NCI-H187 treated with DMSO at 0.1 percent for 48 hours (cell line): ENCODE data around the gene ANO10.
"Not testable (repeated sequence)": the region's sequence is repeated elsewhere in the genome, so short reads cannot be mapped to it uniquely, and the experiment has no call there.

Experiments
- DNase-seq: peaks from one replicate; lab custom pipeline; 2025; lab: John Stamatoyannopoulos, UW

Gene ANO10

DNA sequence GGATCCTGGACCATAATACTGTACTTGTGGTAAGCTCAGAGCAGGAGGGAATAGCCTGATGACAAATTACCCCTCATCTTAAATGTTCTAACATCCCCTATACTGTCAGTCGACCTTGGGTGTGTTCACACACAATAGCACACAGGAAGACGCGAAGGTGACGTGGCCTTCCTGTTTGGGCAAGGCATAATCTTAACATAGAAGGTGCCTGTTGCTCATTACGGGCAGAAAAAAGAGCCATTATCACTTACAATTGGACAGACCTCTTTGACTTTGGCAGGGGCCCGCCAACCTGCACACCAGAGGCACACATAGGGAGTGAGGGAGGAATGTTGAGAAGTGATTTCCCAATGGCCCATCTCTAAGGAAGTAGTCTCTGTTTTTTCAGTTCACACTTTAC lies 144.2 kb downstream of the ANO10 start:
- DNase-seq: no peak

DNA sequence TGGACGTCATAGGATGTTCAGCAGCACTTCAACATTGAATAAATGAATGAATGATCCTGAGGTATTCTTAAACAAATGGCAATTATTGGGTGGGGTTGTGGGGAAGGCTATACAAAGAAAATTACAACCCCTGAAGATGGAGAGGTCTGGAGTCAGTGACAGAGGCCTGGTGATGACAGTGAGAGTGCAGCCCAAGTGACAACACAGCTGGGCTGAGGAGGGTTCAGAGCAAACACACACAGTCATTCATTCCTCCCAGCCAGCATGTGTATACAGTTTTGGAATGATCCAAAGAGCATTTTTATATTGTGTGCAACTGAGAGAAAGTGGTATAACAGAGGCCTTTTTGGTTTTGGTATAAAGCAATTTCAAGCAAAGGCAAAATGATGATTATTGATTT lies 148.1 kb downstream of the ANO10 start:
- DNase-seq: no peak

DNA sequence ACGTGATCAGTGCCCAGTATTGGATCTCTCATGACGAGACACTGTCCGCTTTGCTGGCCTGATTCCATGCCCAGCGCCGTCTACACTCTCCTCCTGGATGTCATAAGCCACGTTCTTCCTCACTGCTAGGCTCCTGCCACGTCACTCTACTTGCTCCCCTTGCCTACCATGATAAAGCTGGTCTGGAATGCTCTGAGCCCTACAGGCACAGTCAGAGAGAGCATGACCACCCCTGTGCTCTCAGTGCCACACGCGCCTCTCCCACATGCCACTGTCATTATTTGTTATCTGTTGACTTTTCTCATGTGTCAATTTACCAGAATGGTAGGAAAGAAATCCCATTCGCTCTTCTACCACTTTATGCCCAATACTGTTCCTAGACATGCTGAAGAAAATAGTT lies 148.6 kb downstream of the ANO10 start:
- no peak for DNase-seq

DNA sequence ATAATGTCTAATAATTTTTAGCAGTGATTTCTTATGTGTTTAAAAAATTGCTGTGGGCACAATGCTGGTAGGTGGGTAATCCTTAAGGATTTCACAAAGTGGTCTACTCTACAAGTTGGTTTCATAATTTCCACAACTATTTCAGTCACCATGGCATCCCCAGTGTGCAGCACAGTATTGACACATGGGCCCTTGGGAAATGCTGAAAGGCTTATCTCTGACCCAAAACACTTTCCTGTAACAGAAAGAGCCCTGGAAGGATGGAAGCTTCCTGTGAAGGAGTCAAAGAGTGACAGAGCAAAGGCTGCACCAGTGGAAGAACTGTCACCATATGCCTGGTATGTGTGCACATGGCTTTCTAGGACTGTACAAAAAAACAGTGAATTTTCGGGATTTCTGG lies 153.7 kb downstream of the ANO10 start:
- DNase-seq: no peak

DNA sequence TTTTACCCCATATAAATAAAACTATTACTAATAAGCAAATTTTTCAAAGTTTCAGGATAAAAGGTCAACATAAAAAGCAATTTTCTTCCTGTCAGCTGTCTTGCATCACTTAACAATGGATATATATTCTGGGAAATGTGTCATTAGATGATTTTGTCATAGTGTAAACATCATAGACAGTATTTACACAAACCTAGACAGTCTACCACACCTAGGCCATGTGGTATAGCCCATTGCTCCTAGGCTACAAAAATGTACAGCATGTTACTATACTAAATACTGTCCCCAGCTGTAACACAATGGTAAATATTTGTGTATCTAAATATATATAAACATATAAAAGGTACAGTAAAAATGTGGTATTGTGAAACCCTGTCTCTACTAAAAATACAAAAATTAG lies 156.7 kb downstream of the ANO10 start:
- no peak for DNase-seq

DNA sequence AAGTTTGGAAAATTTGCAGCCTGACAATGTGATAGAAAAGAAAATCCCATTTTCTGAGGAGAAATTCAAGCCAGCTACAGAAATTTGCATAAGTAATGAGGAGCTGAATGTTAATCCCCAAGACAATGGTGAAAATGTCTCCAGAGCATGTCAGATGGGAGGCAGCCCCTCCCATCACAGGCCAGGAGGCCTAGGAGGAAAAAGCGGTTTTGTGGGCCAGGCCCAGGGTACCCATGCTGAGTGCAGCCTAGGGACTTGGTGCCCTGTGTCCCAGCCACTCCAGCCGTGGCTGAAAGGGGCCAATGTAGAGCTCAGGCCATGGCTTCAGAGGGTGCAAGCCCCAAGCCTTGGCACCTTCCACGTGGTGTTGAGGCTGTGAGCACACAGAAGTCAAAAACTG lies 159.2 kb downstream of the ANO10 start:
- not testable (repeated sequence) for DNase-seq

DNA sequence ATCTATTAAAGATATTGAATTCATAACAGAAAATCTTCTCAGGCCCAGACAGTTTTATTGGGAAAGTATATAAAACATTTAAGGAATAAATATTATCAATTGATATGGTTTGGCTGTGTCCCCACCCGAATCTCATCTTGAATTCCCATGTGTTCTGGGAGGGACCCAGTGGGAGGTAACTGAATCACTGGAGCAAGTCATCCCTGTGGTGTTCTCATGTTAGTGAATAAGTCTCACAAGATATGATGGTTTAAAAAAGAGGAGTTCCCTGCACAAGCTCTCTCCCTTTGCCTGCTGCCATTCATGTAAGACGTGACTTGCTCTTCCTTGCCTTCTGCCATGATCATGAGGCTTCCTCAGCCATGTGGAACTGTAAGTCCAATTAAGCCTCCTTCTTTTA lies 160.5 kb downstream of the ANO10 start:
- no peak for DNase-seq

DNA sequence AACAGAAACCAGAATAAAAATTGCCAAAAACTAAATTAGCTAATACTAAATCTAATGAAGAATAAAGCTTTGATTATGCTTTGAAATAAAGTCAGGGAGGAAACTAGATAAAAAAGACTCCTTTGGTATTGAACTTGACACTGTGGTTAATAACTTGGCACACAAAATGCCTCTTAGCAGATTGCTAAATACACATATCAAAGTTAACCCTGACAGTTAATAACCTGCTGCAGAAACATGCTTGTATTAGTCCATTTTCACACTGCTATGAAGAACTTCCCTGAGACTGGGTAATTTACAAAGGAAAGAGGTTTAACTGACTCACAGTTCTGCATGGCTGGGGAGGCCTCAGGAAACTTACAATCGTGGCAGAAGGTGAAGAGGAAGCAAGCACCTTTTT lies 164.8 kb downstream of the ANO10 start:
- DNase-seq: not testable (repeated sequence)

DNA sequence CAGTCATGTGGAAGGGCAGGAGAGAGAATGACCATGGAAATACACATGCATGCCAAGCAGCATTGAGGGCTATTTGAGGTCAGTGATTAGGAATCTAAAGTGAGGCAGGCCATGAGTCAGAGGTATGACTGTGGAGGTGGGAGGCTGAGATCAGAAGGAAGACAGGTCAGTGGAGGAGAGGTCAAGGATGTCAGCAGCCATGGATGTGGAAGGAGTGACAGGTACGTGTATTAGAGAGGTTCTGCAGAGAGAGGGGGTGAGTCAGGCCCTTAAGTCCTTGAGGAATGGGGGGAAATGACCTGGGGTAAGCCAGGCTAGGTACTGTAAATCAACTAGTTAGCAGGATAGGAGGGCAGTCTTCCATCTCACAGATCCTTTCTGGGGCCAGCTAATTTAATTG lies 166.6 kb downstream of the ANO10 start:
- DNase-seq: no peak

DNA sequence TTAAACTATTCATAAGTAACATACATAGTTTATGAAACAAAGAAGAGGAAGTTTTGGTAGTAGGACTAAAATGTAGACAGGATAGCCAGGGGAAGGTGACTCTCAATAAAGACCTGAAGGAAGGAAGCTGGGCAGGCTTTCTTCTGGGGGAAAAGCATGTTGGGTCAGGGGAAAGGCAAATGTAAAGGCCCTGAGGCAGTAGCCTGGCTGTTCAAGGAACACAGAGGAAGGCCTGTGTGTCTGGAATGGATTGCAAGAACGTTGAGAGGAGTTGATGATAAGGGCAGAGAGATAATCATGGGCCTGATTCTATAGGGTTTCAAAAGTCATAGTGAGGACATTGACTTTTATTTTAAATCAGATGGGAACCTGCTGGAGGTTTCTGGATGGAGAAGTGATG lies 167.8 kb downstream of the ANO10 start:
- DNase-seq: no peak

DNA sequence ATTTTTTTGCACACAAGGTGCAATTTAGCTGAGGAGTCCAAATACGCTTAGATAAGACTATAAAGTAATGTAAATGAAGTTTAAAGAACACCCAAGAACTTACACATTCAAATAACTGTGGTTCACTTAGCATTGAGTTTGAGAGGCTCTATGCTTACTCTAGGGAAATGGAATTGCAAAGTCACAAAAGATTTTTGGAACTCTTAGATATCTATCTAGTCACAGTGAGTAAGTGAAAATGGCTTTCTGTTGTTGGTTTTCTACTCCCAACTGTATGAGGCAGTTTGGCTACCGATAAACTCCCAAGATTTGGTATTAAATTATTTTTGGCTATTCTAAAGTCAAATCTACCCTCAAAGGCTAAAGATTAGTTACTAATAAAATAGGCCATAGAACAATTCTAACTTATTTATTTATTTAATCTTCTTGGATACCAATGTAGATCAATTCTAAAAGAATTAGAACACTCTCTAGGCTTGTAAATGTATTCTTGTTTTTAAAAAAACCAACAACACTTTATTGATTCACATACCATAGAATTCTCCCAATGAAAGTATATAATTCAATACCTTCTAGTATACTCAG lies 170.0 kb downstream of the ANO10 start:
- no peak for DNase-seq

DNA sequence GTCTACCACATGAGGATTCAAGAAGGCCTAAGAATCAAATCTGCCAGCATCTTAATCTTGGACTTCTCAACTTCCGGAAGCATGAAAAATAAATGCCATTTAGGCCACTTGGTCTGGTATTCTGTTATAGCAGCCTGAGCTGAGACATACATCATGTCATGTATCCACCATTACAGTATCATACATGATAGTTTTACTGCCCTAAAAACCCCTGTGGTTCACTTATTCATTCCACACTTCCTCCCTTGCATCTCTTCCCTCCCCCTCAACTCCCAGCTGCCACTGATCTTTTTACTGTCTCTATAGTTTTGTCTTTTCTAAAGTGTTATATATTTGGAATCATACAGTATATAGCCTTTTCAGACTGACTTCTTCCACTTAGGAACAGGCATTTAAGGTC lies 173.7 kb downstream of the ANO10 start:
- DNase-seq: no peak

DNA sequence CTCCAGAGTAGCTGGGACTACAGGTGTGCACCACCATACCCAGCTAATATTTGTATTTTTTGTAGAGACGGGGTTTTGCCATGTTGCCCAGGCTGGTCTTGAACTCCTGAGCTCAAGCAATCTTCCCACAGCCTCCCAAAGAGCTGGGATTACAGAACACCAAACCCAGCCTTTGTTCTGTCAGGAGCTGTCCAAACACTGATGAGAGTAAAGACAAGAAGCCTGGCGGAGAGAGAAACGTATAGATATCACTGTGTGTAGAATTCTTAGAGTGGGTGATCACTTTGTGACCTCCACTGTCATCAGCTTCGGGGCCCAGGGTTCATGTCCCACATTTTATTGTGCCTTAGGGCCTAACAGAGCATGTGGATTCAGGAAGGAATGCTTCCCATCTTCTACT lies 176.0 kb downstream of the ANO10 start:
- DNase-seq: no peak

DNA sequence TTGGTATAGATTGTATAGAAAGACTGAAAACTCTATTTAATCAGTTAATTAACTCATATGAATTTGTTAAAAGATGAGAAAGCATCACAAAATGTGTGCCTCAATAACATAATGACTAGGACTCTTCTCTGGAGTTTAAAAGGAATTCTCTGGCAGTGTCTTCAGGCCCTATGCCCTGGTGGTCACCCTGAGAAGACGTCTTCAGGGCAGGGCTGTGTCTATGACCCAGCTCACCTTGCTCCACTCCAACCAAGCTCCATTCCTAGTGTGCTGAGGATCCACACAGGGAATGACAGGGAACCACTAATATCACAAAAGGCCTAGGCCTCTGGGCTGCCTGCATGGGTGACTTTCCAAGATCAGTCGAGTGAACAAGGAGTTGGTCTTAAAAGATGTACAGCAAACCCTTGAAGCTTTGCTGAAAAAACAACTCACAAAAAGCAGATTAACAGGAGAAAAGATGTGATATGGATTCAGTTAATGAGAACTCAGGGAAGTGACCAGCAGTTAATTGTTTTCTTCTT lies 178.9 kb downstream of the ANO10 start:
- no peak for DNase-seq

DNA sequence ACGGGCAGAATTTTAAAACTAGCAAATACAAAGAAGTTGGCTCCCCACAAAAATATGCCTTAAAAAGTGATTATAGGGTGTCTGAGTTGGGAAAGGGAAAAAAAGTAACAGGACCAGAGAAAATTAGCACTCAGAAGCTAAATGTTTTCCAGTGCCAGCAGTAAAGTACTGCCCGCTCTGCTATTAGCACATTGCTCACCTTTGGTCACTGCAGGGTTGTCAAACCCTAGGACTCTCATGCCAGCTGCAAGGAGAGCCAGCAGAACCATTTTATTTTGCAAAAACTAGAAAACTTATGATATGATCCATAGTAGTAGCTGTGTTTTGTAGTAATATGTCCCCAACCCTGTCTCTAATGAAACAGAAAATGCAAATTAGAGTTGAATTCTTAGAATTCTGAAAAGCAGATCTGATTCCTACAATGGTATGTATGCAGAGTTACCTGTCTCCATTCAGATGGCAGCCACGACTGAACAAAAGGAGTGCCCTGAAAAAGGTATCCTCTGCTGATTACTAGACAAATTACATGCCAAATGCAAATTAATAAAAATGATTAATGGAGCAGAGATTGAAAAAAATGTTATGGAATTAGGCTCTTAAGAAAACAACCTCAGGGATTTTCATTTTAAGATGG lies 185.2 kb downstream of the ANO10 start:
- DNase-seq: no peak

DNA sequence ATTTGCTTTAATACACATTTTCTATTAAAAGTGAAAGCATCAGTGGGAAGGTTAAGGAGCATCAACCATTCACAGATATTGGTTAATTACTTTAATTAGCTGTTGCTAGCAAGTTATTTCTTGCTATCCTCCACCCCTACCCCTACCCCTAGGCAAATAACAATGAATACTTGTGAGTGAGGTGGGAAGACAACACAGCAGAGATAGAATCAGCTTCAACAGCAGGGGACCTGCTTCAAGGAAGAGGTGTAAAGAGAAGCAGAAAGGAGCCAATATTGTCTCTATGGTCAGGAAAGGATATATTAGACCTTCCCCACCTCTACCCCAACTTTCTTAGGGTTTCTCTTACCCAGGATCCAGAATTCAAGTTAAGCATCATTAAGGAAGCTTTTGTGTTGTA lies 186.1 kb downstream of the ANO10 start:
- DNase-seq: no peak

DNA sequence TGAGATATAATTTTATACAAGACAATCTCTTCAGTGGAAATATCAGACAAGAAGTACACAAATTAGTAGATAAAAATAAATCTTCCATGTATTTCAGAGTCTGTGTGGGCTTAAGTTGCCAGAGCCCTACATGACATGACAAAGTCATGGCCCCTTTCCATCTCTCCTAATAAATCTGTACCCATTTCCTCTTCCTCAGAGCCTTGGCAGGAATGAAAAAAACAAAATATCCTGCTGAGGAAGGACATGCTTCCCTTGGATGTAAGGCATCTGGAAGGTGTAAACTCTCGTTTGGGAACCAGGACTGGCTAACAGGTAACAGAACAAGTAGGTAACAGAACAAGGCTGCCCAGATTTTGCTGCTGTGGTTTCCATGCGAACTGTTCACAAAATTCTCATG lies 187.4 kb downstream of the ANO10 start:
- DNase-seq: no peak

DNA sequence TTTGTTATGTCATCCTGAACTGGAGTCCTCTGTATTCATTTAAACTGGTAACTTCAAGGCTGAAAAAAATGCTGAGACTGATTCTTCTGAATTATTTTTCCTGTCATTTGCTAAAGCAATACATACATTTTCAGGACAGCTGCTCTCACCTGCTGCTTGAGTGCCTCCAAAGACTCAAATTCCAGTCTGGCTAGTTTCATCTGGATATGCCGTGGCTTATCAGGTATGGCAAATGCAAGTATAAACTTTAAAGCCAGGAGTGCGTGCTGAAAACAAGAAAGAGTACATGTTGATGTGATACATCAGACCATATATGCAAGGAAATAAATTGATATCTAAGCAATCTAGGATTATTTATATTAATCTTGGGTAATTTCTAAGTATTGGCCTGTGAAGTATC lies 189.3 kb downstream of the ANO10 start:
- no peak for DNase-seq

DNA sequence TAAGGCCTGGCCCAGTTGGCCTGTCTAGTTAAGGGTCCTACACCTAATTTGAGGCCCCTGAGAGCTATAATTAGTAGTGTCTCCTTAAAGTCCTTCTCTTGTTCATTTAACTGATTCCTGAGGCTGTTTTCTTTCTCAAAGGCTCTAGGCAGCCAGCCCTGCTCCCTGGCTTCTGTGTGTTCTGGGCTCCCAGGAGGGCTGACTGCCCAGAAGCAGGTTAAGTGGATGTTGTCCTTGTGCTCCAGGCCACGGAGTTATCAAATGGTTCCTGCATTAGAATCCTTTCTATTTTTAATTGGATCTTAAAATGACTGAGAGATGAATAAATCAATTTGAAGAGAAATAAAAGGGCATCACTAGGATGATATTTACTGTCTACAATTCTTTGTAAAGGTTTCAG lies 195.4 kb downstream of the ANO10 start:
- DNase-seq: no peak

DNA sequence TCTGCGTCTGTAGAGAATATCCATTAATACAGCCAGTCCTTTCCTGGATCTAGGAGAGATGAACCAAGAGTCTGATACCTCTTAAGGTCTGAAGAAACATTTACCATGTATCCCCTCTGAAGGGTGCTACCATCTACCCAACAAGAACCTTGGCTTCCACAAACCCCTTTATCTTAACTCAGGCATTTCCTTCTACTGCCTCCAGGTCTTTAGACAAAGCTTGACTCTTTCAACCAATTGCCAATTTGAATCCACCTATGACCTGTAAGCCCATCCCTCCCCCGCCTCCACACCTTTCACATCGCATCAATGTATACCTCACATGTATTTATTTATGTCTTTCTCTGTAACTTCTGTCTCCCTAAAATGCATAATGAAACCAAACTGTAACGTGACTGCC lies 196.0 kb downstream of the ANO10 start:
- no peak for DNase-seq

DNA sequence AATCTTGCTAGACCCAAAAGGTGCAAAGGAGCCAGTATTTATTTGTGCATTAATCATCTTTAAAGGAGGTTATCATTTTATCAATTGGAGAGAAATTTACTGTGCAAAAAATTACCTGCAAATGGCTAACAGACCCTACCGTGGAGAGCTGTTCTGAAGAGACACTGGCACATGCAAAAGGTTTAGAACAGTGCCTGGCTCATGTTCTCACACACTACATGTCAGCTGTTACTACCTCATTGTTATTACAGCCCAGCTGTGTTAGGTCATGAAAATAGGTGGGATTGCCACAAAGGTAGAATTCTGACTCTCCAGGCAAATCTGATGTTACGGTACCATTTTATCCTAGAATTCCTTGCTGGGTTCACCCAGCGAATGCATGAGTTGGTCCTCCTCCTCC lies 198.2 kb downstream of the ANO10 start:
- no peak for DNase-seq

DNA sequence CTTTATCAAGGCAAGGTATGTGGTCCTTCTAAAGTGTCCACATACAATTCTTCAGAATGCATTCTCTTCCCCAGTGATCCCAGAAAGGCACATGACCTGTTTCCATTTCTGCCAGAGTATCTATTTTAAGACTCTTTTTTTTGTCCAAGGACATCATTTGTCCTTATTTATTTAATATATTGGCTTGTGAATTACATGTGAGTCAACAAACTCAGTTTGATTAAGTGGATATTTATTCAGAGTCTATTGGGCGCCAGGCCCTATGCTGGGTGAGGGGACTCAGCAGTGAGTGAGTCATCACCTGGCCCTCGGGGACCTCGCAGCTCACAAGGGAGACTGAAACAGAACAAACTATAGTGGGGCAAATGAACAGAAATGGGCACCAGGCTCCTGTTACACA lies 198.7 kb downstream of the ANO10 start:
- no peak for DNase-seq

DNA sequence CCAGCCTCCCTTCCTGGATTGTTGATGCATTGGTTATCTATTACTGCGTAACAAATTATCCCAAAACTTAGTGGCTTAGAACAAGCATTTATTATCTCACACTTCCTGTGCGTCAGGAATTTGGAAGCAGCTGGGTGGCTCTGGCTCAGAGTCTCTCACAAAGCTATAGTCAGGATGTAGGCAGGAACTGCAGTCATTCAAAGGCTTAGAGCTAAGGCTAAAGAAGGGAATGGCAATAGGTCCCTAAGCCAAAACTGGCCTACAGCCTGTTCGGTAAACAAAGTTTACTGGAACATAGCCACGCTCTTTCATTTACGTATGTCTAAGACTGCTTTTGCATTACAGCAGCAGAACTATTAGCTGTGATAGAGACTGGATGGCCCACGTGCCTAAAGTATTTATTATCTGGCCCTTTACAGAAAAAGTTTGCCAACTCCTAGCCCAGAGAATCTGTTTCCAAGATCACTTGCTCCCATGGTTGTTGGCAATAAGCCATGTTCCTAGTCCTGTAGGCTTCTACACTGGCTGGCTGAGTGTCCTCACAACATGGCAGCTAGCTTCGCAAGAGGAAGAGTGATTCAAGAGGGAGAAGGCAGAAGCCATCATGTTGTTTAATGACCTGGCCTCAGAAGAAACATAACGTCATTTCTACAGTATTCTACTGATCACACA lies 203.1 kb downstream of the ANO10 start:
- DNase-seq: no peak

DNA sequence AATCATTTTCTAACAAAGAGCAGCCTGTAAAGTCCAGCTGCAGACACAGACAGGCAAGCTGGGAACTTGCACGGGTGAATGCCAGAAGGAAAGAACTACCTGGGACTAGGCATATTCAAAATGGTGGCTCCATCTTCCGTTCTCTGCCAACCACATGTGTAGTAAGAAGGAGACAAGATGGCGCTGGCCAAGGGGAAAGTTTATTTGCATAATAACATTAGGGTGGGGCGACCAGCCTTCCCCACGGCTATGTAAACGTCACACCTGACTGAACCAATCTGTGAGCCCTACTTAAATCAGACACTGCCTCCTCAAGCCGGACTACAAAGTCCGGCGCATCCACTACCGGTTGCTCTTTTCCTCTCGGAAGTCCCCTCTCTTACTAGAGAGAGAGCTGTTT lies 204.7 kb downstream of the ANO10 start:
- DNase-seq: no peak
